Breast epithelium (tissue), 3 donors: ENCODE results near the gene LEKR1.

Experiments
- CTCF ChIP-seq, 3 donors: fragments of 450-650 bp; IDR thresholded peaks; one replicate each; pipeline ENCODE4 v1.5.1; 2016 to 2017; ENCODE audit warnings: antibody characterized with exemption in 3 of 3, mild to moderate bottlenecking in 3 of 3, moderate library complexity in 3 of 3
- POLR2A ChIP-seq: fragments of 450-650 bp; IDR thresholded peaks from one replicate; pipeline ENCODE4 v1.6.1; 2016; ENCODE audit warnings: antibody characterized with exemption, mild to moderate bottlenecking, moderate library complexity
- POLR2AphosphoS5 ChIP-seq, 3 donors: sonication (generic); formaldehyde crosslinking; IDR thresholded peaks; one replicate each; pipeline ENCODE4 v1.6.1; 2017; ENCODE audit warnings: antibody characterized with exemption in 3 of 3

DNA sequence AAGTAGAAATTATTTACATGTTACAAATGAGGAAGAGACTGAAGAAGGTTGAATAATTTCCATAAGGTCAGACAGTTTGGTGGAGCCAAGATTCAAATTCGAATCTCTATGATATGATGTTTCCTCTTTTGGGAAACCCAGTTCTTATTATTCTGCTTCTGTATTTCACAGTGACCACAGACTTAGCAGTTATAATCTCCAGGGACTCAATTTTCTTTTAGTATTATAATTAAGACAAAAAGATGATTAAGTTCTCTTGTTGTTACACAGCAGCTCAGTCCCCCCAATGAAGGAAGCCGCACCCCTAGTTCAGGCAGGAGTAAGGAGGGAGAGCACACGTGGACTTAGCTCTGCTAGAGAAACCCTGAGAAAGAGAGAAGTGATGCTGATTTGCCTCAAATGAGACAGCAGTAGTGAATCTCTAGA is 203.2 kb downstream of the LEKR1 start:
- TF ChIP-seq POLR2A (no peak), CTCF (IDR thresholded peaks at IDR 0.05) (no peak), POLR2AphosphoS5 (IDR thresholded peaks at IDR 0.05) (no peak)
